Placental epithelial cell (primary cell): ENCODE data around the gene MRPS18B. TPM values are rescaled to one million over a fixed set of nuclear protein-coding genes. Genes with fewer than 3 reads are reported as not detected.

Source experiments
- small RNA-seq: library from RNA; depleted of rRNA; stranded (forward); fragments of <200 nt; gene quantifications from one replicate; pipeline ENCODE3, GENCODE V24; 2012
- total RNA-seq: library from RNA; depleted of rRNA; stranded (reverse); fragments of >200 nt; gene quantifications from 2 replicates; pipeline ENCODE4 v1.2.3, GENCODE V29; 2012

Gene MRPS18B
- total RNA-seq = 70.3 and 74.9 TPM in 2 replicates

DNA sequence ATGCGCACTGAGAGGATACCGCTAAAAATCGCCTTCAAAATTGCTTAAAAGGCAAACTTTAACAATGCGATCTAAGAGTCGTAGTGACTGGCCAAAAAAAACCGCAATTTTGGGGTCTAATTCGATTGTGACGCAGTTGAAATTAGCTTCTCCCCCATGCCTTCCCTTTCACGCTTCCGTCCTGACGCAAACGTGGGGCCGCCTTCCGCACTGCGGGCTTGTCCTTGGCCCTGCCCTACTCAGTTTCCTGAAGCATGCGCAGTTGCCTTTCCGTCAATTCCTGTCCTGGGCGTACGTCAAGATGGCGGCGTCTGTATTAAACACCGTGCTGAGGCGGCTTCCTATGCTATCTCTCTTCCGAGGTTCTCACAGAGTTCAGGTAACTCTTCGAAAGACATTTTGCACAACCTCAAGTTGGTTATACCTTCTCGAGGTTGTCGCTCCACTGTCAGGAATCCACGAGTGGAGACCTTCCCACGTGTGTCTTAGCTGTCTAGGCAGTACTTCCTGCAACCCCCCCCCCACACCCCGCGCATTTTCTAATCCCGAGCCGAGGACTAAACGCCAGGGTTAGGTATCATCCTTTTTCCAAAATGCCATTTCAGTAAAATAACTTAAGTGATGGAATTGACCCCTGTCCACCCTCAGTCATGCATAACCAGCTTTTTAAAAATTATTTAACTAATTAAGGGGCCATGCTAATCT, at the start of gene MRPS18B:
Gene MRPS18B (plus strand): TSS at position 276 of the 705 bp plus-strand sequence. CDS start 26 bp downstream, at position 302.

DNA sequence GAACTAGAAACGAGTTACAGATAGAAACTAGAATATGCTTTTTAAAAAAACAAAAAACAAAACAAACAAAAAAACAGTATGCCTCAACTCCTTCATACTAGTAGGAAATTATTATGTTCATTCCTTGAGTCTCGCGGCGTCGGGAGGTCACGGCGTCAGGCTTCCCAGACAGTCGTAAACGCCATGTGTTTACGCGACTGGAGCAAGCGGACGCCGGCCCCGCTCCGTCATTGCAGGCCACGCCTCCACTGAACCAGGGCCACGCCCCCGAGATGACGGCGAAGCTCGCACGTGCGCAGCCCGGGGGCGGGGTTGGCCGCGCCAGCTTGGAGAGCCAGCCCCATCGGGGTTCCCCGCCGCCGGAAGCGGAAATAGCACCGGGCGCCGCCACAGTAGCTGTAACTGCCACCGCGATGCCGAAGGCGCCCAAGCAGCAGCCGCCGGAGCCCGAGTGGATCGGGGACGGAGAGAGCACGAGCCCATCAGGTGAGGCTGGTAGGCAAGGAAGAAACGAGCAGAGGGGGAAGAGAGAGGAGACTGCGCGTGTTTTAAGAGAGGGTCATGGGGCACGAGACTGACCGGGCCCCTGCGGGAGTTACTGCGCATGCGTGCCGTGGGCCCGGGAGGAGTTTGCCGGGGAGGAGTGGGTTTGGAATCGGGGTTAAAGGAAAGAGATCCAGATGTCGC, 46.4 kb upstream of the MRPS18B start, which contains the start of gene ABCF1:
Gene ABCF1 (plus strand): TSS at position 368 of the 687 bp plus-strand sequence. CDS start 46 bp downstream, at position 414.

DNA sequence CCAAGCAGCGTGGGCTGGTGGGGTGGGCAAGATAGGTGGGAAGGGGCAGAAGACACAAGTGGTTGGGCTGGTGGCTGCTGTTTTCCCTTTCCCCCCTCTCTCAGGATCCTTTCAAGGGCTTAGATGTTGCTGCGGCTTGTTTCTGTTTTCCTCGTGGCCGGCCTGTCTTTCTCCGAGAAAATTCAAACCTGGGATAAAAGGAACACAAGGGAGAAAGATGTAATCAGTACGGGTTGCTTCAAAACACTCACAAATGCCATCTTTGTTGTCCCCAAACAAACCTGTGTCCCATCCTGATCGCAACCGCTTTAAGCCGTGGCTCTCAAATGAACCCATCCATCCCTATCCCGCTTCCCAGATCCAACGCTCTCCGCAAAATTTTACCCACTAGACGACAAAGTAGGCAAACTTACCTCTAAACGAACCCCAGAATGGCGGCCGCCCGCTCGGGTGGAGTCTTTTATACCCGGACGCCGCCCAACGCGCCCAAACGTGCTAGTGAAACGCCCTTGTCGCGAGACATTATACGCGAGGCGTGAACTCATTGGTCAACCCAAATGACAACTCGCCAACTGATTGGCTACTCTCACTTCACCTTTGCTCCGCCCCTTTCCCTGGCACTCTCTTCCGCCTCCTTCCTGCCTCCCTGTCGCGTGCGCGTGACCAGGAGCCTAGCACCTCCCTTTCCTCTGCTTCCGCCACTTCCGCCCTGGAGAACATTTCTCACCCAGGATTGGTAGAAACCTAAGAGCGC, 652 bp upstream of the MRPS18B start, which contains the start of gene PPP1R10:
Gene PPP1R10 (minus strand): TSS at position 433 of the 754 bp plus-strand sequence. CDS start 7,299 bp downstream, outside the sequence.

DNA sequence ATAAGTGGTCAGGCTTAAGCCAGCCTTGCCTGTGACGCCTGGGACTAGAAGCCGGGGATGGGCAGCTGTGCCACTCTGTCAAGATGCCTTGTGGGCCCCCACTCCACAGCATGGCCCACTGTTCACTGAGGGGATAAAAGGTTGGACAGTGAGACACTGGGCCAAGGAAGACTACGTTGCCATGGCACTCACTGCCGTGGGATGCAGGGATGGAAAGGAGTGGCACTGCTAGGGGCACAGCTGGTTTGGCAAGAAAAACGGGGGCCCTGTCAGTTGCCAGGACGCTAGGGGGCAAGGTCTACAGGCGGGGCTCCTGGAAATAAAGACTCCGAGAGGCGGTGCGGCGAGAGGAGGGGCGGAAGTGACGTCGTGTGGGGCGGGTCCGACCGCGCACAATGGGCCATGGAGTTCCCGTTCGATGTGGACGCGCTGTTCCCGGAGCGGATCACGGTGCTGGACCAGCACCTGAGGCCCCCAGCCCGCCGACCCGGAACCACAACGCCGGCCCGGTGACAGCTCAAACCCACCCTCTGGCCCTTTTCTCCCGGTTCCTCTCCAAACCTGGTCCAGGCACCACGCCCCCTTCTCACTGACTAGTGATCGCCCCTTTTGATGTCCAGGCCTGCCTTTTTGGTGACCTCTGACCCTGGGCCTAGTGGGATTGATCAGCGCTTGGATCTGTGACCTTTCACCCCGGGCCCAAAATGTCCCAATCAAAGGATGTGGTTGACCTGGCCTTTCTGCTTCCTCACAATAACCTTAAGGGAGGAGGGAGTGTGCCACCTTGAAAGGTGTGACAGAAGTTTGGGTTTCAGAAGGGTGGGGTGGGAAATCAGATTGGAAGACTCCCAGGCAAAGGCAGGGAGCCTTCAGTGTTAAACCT, 9.1 kb downstream of the MRPS18B start, which contains the start of gene ATAT1:
Gene ATAT1 (plus strand): TSS at position 391 of the 883 bp plus-strand sequence.

DNA sequence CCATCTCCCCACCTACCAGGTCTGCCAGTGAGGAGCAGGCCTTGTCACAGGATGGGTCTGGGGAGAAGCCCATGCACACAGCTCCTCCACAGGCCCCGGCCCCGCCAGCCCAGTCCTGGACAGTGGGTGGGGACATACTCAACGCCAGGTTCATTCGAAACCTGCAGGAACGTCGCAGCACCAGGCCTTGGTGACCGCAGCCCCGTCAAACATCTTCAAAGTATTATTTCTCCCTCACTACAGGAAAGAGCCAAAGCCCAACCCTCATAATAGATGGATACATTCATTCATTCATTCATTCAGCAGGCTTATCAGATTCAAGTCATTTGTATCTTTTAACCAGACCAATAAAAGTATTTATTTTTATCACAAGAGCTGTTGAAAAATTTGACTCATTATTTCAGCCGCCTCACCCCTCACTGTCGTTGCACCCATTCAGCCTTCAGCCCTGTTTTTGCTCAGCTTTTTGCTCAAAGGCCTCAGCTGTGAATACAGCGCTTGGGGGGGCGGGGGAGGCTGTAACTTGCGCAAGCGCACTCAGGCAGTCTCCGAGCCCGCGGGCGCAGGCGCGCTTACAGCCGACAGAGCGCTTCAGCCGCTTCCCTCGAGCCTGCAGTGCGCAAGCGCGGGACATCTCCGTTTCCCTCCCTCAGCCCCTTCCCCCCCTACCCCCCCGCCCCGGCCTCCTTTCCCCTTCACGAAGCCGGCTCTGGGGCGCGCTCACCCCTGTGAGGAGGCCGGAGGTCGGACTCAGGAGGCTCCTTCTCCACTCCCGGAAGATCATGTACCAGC, 29.0 kb downstream of the MRPS18B start, which contains the start of gene C6orf136:
Gene C6orf136 (plus strand): TSS at position 684 of the 792 bp plus-strand sequence. CDS start 99 bp downstream, at position 783.

DNA sequence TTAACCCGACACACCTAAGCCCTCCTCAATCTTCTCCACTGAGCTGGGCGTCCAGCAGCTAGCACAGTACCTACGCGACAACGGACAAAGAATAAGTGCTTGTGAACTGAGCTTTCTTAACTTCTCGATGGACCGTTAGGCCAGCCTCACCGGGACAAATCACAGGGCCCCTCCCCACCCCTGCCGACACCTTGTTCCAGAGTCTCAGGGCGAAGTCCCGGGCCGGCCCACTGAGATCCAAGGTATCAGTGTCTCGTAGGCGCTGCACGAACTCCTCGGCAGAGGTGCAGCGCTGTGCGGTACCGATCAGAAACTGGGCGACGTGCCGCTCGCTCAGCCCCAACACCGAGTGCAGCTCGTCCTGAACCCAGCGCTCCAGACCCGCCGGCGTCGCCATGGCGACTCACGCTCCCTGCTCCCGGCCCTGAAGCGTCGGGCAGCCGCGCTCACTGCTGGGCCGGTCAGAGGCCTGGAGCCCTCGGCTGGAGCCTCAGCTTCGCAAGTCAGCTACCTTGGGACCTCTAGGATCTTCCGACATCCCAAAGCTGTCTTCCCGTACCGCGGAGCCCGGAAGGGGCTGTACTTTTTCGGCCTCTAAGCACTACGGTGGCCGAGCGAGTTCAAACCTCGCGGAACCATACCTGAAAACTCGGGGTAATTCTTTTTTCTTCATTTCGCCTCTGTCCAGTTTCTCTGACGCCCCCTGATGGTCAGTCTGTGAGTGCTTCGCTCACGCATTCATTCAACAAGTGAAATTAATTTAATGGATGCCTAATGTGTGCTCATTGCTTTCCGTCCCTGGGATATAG, 55.0 kb downstream of the MRPS18B start, which contains the start of gene DHX16:
Gene DHX16 (minus strand): TSS at position 562 of the 809 bp plus-strand sequence. CDS start 165 bp downstream, at position 397.

Small RNA genes lying within 50 kb of the gene (small RNA-seq; reads per million reads assigned to genes)
- gene MIR877 = 2.5 reads per million, percentile 83 among the genes with 10 or more reads in this experiment

Other genes starting within 250 kb of the MRPS18B start
- 104 and 261 TPM in 2 replicates for gene HLA-E, start 128.3 kb upstream of the MRPS18B start, total RNA-seq
- 59.3 and 84.8 TPM in 2 replicates for gene GNL1, start 61.4 kb upstream of the MRPS18B start, total RNA-seq
- 6.1 and 10.6 TPM in 2 replicates for gene PRR3, start 60.5 kb upstream of the MRPS18B start, total RNA-seq
- gene ABCF1, start 46.4 kb upstream of the MRPS18B start, total RNA-seq = 45.9 and 46.0 TPM in 2 replicates
- 36.0 and 55.4 TPM in 2 replicates for gene PPP1R10, start 597 bp upstream of the MRPS18B start, total RNA-seq
- gene ATAT1, start 9.0 kb downstream of the MRPS18B start, total RNA-seq = 6.7 and 11.8 TPM in 2 replicates
- gene C6orf136, start 29.3 kb downstream of the MRPS18B start, total RNA-seq = 3.1 and 4.3 TPM in 2 replicates
- 28.3 and 30.8 TPM in 2 replicates for gene DHX16, start 55.2 kb downstream of the MRPS18B start, total RNA-seq
- 31.4 and 43.8 TPM in 2 replicates for gene PPP1R18, start 68.8 kb downstream of the MRPS18B start, total RNA-seq
- gene NRM, start 73.1 kb downstream of the MRPS18B start, total RNA-seq = 9.0 and 9.2 TPM in 2 replicates
- 6.7 and 7.9 TPM in 2 replicates for gene MDC1, start 99.4 kb downstream of the MRPS18B start, total RNA-seq
- gene TUBB, start 102.5 kb downstream of the MRPS18B start, total RNA-seq = 423 and 1,233 TPM in 2 replicates
- gene FLOT1, start 124.8 kb downstream of the MRPS18B start, total RNA-seq = 56.4 and 87.2 TPM in 2 replicates
- gene IER3, start 126.7 kb downstream of the MRPS18B start, total RNA-seq = 46.3 and 236 TPM in 2 replicates